GM03348 (cell line): Measurements from ENCODE around the gene NEURL3.

ENCODE experiments used
- DNase-seq: peaks from one replicate; pipeline ENCODE4 v3.0.0; 2012; ENCODE audit warnings: low spot score

NEURL3 gene

DNA sequence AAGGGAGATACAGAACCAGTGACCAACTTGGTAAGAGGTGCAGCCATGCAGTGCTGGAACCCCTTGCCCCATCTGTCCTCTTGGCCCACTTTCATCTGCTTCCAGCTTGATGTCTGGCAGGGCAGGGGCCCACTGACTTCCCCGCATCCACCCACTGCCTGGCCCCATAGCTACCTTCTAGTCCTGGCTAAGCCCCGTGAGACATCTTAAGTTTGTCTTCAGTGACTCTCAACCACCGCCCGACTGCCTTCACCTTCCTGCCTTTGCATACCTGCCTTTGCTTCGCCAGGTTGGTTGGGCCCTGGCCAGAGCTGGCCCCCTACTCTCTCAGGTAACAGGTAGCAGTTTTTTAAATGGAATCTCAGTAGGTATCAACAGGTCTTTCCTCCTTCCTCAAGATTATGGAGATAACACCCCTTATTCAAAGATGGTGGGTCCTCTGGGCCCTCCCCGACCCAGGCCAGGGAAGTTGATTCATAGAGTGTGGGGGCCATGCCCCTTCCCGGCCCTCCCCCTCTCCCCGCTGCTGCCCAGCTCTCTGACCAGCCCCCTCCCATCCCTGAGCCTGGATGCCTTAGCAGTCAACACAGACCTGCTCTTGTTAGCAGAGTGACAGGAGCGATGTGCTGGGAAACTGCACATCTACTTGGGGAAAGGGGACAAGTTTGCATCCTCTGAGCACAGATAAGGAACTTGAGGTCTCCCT is 34.2 kb upstream of the NEURL3 start:
- no peak for DNase-seq

DNA sequence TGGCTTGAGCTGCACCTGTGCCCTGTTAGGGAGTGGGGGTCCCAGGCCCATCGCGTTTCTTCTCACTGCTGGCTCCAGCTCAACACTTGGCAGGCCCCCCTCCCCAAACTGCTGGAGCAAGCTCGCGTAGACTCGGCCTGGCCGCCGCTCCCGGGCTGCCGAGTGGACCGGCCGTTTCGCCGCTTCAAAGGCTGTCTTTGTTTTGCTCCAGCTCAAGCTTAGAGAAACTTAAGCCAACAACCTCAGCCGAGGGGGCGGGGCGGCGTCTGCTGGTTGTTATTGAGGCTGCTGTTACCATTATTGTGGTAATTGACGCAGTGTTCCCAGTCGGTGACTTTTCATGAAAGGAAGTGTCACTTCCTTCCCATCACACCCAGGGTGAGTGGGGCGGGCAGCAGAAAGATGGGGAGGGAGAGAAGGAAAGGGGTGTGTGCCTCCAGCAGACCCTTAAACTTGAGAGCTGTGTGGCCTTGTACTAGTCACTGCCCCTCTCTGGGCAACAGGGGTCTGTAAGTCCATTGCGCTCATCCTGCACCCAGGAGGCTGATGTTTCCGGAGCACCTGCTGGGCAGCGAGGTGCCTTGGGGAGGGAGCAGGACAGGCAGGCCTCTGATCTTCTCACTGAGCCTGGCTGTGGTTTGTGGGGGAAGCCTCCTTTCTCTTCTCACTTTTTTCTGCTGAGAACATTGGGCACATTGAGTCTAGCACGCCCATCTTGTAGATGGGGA is 33.5 kb upstream of the NEURL3 start:
- DNase-seq: peak; percentile 27

DNA sequence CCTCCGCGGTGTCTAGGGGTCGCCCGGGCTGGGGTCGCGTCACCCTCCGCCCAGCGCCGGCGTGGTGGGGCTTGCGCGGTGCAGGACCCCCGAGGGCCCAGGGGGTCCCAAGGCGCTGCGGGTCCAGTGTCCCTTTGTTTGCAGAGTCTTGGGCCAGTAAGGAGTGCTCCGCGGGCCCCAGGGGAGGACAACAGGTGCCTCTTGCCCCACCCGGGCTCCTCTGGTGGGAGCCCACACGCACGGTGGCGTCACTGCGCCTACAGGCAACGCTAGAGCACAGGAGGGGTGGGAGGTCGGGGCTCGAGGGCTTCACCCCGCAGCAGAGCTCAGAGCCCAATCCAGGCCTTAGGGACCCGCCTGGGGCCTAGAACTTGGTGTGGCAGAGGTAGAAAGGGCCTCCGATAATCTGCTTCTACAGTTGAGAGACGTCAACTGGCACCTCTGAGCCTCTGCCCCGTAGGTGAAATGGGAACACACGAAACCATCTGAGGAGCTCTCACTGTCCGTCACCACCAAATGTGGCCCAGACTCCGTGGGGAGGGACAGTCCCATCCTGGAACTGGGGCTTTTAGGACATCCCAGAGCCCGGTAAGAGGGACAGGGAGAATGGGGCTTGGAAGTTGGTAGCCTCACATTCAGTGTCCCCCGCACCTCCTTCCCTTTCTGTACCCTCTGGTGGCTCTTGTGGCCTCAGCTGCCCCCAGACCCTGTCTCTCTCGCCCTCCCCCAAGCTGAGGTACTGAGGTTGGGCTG is 32.8 kb upstream of the NEURL3 start:
- DNase-seq: no peak

GRCh38 chr2:96537066-96537733 is 32.0 kb upstream of the NEURL3 start:
- DNase-seq: peak; percentile 69

DNA sequence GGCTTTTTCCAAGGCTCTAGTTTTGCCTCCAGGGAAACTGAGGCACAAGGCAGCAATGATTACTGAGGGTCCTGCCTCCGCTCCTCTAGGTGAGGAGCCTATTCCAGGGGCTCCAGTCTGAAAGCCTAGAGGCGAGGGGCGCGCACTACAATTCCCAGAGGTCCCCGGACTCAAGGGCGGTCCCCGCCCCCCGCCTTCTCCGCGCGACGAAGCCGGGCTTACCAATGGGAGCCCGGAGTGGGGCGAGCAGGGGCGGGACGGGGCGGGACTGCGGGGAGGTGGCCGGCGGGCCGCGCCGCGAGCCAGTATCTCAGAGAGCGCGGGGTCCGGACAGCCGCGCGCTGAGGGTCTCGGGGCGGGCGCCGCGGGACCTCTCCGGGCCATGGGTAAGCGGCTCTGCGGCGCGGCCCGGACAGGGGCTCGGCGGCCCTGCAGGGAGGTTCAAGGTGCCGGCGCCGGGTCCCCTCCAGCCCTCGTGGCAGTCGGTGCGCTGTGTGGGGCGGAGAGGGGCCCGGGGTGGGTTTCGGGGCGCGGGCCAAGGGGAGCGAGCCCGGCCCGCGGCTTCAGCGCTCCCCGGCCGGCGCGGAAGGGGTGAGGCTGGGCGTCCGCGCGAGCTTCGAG is 31.4 kb upstream of the NEURL3 start, which contains the start of gene ARID5A:
ARID5A (plus strand) TSS at position 308 of the 621 bp plus-strand sequence; CDS start at position 383, 75 bp downstream.
- DNase-seq: peak; percentile 97

DNA sequence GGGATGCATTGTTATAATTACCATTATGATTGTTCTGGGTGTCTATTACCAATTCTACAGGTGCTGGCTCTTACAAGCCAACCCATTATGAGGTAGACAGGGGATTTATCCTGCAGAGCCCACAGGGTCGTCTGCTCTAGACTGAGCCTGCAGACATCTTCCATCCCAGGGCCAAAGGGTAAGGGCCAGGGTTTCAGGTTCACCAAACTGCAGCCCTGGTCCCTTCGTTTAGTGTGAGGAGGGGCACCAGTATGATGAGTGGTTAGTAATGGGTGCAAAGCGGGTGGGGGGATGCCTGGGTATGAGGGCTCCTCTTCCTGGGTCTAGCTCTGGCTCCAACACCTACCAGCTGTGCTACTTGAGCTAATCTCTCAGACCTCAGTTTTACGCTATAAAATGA is 30.2 kb upstream of the NEURL3 start:
- DNase-seq: no peak

DNA sequence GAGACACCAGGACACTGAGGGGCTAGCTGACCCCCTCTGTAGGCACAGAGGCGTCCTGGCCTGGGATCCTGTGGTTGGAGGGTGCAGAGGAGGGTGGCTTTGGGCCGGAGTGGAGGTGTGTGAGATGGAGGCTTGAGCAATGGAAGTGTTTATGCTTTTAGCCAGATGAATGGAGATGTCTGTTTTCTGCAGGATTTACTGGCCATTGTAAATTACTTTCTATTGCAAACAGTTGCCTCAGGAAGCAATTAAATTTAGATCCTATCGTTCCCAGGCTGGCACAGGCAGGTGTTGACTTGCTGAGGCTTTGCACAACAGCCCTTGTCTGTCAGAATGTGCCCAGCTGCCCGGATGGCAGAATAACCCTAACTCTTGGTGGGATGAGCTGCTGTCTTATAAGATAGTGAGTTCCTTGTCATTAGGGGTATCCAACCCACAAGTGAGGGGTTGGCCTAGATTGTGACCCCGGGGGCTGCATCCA is 29.6 kb upstream of the NEURL3 start:
- no peak for DNase-seq

DNA sequence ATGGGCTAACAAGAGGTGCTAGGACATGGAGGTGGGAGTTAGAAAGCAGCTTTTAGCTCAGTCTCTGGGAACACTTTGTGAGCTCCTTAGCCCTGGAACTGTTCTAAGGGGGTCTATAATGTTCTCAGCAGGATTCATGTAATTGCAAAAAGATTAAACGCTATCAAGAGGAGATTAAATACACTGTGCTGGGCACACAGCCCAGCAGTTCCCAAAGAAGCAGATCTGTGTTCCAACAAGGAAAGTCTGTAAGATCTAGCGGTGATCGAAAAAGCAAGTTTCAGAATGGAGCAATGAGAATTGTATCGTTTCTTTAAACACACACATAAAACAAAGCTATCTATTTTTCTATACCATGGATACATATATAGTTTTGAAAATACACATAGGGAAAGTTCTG is 29.0 kb upstream of the NEURL3 start:
- DNase-seq: no peak

- DNase-seq: peak; percentile 84
Measured at GRCh38 chr2:96533292-96534073, 28.3 kb upstream of the NEURL3 start.

- DNase-seq: no peak
Measured at GRCh38 chr2:96532641-96533291, 27.6 kb upstream of the NEURL3 start.

- peak; percentile 93 for DNase-seq
Measured at GRCh38 chr2:96531872-96532505, 26.8 kb upstream of the NEURL3 start.

GRCh38 chr2:96531366-96531765 is 26.2 kb upstream of the NEURL3 start:
- DNase-seq: no peak

DNA sequence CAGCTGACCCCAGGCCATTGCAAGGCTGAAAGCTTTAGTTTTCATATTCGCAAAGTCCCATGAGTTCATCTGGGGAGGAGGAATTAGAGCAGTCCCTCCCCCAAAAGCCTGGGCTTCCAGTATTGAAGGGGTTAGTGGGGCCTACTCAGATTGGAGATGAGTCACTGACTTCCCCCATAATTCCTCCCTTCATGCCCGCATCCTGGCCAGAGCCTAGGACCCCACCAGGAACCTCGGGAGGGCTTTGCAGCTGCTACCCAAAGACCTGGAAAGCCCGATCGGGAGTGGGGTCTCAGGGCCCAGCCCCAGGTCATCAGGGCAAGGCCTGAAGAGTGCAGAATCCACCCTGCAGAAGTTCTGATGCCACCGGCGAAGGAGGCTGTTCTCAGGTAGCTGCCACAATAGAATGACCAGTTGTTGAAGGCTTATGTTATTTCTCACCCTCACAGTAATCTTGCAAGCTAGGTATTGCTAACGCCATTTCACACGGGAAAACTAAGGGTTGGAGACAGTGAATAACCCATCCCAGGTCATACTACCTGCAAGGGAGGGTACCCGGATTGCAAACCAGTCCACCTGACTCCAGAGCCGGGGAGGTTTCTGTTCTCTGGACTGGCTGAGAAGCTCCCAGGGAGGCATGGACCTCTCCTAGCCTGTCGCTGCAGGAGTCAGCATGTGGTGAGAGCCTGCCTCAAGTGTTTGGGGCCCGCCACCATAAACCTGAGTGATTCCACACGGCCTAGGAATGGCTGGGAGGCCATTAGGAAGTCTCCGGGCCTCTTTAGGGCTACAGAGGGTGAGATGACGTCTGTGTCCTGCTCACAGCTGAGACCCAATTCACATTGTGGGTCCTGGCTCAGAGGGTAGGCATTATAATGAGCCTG is 25.6 kb upstream of the NEURL3 start:
- no peak for DNase-seq

DNA sequence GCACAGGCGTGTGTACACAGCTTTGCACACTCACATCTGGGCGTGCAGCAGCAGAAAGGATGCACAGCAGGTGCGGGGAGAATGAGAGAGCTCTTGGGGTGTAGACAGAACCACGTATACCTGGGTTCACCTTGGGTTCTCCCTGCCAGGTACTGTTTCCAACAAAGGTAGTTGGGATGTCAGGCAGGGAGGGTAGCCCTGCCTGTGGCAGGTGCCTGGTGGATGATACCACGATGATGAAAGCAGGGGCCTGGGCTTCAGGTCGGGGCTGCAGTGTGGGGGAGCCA is 24.9 kb upstream of the NEURL3 start:
- no peak for DNase-seq

DNA sequence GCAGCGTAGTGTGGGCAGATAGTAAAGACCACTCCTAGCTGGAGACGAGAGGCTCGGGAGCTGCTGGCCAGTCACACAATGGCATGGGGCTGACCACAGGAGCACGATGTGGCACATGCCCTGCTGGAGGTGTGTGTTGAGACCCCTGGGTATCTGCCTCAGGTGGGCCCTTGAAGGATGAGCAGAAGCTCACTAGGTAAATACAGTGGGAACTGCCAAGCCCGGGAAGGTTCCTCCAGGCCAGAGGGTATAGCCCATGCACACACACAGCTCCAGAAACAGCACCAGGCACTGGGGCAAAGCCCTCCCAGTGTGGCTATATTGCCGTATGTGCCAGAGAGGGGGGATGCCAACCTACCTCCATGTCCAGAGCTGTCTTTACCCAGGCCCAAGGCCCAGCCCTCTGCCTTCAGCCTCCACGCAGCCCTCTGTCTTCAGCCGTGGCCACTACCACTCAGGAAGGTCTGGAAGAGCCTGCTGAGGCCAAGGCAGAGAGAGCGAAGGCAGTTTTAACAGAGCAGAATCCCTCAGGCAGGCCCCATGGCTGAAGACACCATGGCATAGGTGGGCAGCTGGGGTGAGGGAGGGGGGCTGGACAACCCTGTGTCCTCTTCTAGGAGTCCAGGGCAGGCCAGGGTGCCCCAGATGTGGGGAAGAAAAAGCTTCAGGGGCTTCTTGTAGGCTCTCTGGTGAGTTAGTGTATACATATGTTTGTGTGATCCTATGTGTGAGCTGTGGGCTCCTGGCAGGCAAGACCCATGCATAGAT is 24.4 kb upstream of the NEURL3 start:
- no peak for DNase-seq

DNA sequence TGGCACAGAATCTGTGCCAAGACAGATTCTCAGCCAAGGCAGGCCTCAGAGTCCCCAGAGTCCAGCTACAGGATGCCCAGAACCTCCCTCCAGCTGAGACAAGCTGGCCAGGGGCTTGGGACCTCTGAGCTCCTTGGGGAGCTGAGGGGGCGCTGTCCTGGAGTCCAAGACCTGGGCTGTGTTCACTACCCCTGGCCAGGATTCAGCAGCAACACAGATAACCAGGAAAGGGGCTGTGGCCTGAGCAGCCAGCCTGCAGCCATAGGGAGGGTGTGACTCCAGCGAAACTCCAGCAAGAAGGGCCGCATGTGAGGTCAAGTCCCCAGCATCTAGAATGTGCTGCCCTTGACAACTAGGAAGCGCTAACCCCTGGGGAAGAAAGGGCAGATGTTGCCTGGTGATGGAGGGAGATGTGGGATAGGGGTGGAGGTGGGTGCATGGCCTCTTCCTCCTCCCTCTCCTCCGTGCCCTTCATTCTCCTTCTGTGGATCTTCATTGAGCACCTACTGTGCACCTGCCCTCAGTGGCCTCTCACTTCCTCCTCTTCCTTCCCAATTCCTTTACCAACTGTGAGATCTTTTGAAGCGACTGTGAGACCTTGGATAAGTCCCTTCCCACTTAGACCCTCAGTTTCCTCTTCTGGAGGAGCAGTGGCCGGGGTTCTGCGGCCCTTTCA is 23.7 kb upstream of the NEURL3 start:
- DNase-seq: no peak

DNA sequence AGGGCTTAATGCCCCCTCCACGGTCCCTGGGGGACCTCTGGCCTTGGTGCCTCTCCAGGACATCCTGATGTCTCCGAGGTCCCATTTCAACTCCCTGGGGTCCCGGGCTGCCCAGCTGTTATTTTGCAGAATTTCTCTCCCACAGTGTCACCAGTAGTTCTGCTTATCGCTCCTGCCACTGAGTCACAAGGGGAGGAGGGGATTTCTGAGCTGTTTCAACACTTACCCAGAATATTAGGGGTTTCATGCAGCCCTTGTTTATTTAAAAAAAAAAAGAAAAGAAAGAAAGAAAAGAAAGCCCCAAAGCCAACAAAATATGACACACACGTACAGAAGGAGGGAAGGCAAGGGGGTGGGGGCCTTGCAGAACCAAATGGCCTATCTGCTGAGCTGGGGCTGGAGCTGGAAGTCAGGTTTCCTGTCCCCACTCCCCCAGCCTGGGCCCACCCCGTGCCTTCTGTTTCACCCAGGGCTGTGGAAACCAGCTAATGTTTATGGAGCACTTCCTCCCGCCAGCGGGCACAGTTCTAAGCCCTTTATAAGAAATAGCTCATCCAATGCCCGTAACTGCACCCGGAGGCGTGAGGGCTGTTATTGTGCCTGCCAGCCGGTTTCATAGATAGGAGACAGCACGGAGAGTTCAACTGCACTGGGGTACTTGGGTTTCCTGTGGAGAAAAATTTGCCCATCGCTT is 23.0 kb upstream of the NEURL3 start:
- DNase-seq: no peak
